HepG2 (cell line): Measurements from ENCODE around the gene NOVA2. TPM values are rescaled to one million over a fixed set of nuclear protein-coding genes. Genes with fewer than 3 reads are reported as not detected.

Source experiments
- AKNA ChIP-seq: sonication (generic); formaldehyde crosslinking; IDR thresholded peaks from 2 replicates; pipeline ENCODE4 v1.4.0; 2020; ENCODE audit warnings: missing genetic modification reagents, borderline replicate concordance
- CHCHD3 ChIP-seq: sonication (generic); formaldehyde crosslinking; IDR thresholded peaks from 2 replicates; pipeline ENCODE4 v1.8.0; 2022; ENCODE audit warnings: mild to moderate bottlenecking, missing genetic modification reagents, moderate library complexity
- HBP1 ChIP-seq: IDR thresholded peaks from 2 replicates; pipeline ENCODE4 v1.6.1; 2016; ENCODE audit warnings: low read depth, control low read depth
- NR2F6 ChIP-seq, 2 experiments: IDR thresholded peaks; 2 replicates each; pipeline ENCODE4 v1.6.1; 2016; ENCODE audit warnings: antibody characterized with exemption in 1 of 2, mild to moderate bottlenecking in 1 of 2
- POLR2AphosphoS2 ChIP-seq: IDR thresholded peaks from 2 replicates; pipeline ENCODE4 v1.6.1; 2011; ENCODE audit warnings: low read depth, low read length, improper control_type of control experiment
- RCOR2 ChIP-seq: IDR thresholded peaks from 2 replicates; pipeline ENCODE4 v1.6.1; 2016; ENCODE audit warnings: missing biosample characterization, missing genetic modification reagents
- RNF2 ChIP-seq: fragments of 450-650 bp; conservative IDR thresholded peaks from 2 replicates; pipeline ENCODE4 v1.6.1; 2016; ENCODE audit warnings: low read depth
- SP5 ChIP-seq: IDR thresholded peaks from 2 replicates; pipeline ENCODE4 v1.6.1; 2016; ENCODE audit warnings: low read depth, borderline replicate concordance
- TBX3 ChIP-seq: fragments of 450-650 bp; IDR thresholded peaks from 2 replicates; pipeline ENCODE4 v1.6.1; 2017; ENCODE audit warnings: antibody characterized with exemption, mild to moderate bottlenecking, inconsistent platforms, borderline replicate concordance
- ZBTB38 ChIP-seq: sonication (generic); formaldehyde crosslinking; IDR thresholded peaks from 2 replicates; pipeline ENCODE4 v1.5.1; 2020; ENCODE audit warnings: mild to moderate bottlenecking, missing genetic modification reagents
- ZFP37 ChIP-seq: sonication (generic); formaldehyde crosslinking; IDR thresholded peaks from 2 replicates; pipeline ENCODE4 v1.4.0; 2020; ENCODE audit warnings: missing genetic modification reagents, borderline replicate concordance
- ZFYVE20 ChIP-seq: sonication (generic); formaldehyde crosslinking; IDR thresholded peaks from 2 replicates; pipeline ENCODE4 v1.8.0; 2023; ENCODE audit warnings: low read depth, mild to moderate bottlenecking, moderate library complexity, missing genetic modification reagents, borderline replicate concordance
- ZGPAT ChIP-seq: IDR thresholded peaks from 2 replicates; pipeline ENCODE4 v1.6.1; 2016; ENCODE audit warnings: mild to moderate bottlenecking
- ZNF225 ChIP-seq: sonication (generic); formaldehyde crosslinking; IDR thresholded peaks from 2 replicates; pipeline ENCODE4 v1.4.0; 2020; ENCODE audit warnings: mild to moderate bottlenecking, missing genetic modification reagents
- ZNF33B ChIP-seq: sonication (generic); formaldehyde crosslinking; IDR thresholded peaks from 2 replicates; pipeline ENCODE4 v1.5.1; 2020; ENCODE audit warnings: mild to moderate bottlenecking, missing genetic modification reagents
- polyA plus RNA-seq, 8 experiments: library from polyadenylated mRNA; depleted of rRNA in 3 of 8; stranded (reverse) in 7 of 8; unstranded in 1 of 8; fragments of >200 nt; fragmentation: Illumina TruSeq in 4 of 8; extraction: Trizol in 4 of 8; gene quantifications; 2 replicates each; pipeline versions ENCODE4 v1.2.1 to v1.2.3, GENCODE V29; 2011 to 2016; ENCODE audit warnings: low read depth in 4 of 8, missing spikeins in 1 of 8, mixed read lengths in 1 of 8; ENCODE audit not compliant: insufficient read depth in 1 of 8
- total RNA-seq, 5 experiments: library from RNA; depleted of rRNA; stranded (reverse); fragments of >200 nt; fragmentation: Illumina TruSeq; extraction: Trizol; gene quantifications; 2 replicates each; pipeline ENCODE4 v1.2.3, GENCODE V29; 2016; ENCODE audit warnings: low read depth in 1 of 5
- TF ChIP-seq, protein P1 (sequence below): sonication (generic); formaldehyde crosslinking; IDR thresholded peaks from 2 replicates; pipeline ENCODE4 v1.5.1; 2020; ENCODE audit warnings: missing genetic modification reagents, mild to moderate bottlenecking, borderline replicate concordance
- TF ChIP-seq, protein P2 (sequence below): sonication (generic); formaldehyde crosslinking; IDR thresholded peaks from 2 replicates; pipeline ENCODE4 v1.4.0; 2020; ENCODE audit warnings: missing genetic modification reagents

The NOVA2 gene
- total and polyA plus RNA-seq, 2 of the 13 experiments (the other 11 are each of a cell fraction or from before 2014, with no cell fraction given): not detected

GRCh38 chr19:45927565-45928261, 46.0 kb downstream of the NOVA2 start (continued):
- TF ChIP-seq AKNA (no peak), RCOR2 (no peak), SP5 (CRISPR knock-in tag) (peak; percentile 27; the same call in 1 of the 2 replicates), POLR2AphosphoS2 (no peak), ZBTB38 (CRISPR knock-in tag) (no peak), ZGPAT (CRISPR knock-in tag) (peak; percentile 40; the same call in 1 of the 2 replicates), NR2F6 (IDR thresholded peaks at IDR 0.05) (no peak), NR2F6 (CRISPR knock-in tag; IDR thresholded peaks at IDR 0.05) (peak; percentile 30; the same call in 1 of the 2 replicates), ZNF225 (no peak), RNF2 (no peak; the same call in 1 of the 2 replicates), ZFYVE20 (CRISPR knock-in tag) (no peak), TBX3 (no peak), HBP1 (CRISPR knock-in tag) (peak; percentile 71; the same call in 1 of the 2 replicates), CHCHD3 (CRISPR knock-in tag) (0 out of 2 replicates have a peak, but pooled peaks have one; percentile 55), ZNF33B (CRISPR knock-in tag) (no peak), ZFP37 (CRISPR knock-in tag) (no peak)
- TF ChIP-seq, protein P1, sequence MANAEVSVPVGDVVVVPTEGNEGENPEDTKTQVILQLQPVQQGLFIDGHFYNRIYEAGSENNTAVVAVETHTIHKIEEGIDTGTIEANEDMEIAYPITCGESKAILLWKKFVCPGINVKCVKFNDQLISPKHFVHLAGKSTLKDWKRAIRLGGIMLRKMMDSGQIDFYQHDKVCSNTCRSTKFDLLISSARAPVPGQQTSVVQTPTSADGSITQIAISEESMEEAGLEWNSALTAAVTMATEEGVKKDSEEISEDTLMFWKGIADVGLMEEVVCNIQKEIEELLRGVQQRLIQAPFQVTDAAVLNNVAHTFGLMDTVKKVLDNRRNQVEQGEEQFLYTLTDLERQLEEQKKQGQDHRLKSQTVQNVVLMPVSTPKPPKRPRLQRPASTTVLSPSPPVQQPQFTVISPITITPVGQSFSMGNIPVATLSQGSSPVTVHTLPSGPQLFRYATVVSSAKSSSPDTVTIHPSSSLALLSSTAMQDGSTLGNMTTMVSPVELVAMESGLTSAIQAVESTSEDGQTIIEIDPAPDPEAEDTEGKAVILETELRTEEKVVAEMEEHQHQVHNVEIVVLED (CRISPR knock-in tag): peak; percentile 86
- TF ChIP-seq, protein P2, sequence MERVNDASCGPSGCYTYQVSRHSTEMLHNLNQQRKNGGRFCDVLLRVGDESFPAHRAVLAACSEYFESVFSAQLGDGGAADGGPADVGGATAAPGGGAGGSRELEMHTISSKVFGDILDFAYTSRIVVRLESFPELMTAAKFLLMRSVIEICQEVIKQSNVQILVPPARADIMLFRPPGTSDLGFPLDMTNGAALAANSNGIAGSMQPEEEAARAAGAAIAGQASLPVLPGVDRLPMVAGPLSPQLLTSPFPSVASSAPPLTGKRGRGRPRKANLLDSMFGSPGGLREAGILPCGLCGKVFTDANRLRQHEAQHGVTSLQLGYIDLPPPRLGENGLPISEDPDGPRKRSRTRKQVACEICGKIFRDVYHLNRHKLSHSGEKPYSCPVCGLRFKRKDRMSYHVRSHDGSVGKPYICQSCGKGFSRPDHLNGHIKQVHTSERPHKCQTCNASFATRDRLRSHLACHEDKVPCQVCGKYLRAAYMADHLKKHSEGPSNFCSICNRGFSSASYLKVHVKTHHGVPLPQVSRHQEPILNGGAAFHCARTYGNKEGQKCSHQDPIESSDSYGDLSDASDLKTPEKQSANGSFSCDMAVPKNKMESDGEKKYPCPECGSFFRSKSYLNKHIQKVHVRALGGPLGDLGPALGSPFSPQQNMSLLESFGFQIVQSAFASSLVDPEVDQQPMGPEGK (CRISPR knock-in tag): no peak
